Smooth muscle cell of the pulmonary artery (primary cell): Measurements from ENCODE around the gene OR6Y1. TPM values are rescaled to one million over a fixed set of nuclear protein-coding genes. Genes with fewer than 3 reads are reported as not detected.

ENCODE experiments used
- total RNA-seq: library from RNA; depleted of rRNA; stranded (reverse); fragments of >200 nt; gene quantifications from 2 replicates; pipeline ENCODE4 v1.2.3, GENCODE V29; 2014

The OR6Y1 gene
- not detected in 2 replicates for total RNA-seq

GRCh38 chr1:158554352-158554751, at the start of gene OR6Y1:
OR6Y1 (minus strand) TSS chr1:158554405; CDS start chr1:158548105, 6,300 bp downstream.

GRCh38 chr1:158579733-158580132, 25.5 kb upstream of the OR6Y1 start, which contains the start of gene OR10X1:
OR10X1 (minus strand) TSS chr1:158579899; CDS start chr1:158579899, 0 bp downstream.

GRCh38 chr1:158570480-158570879, 16.3 kb upstream of the OR6Y1 start, which contains the start of gene OR6P1:
OR6P1 (minus strand) TSS chr1:158570580; CDS start chr1:158563604, 6,976 bp downstream.

Other genes starting within 250 kb of the OR6Y1 start
- gene CD1B, start 222.9 kb downstream of the OR6Y1 start, total RNA-seq: not detected in 2 replicates
- gene CD1E, start 200.5 kb downstream of the OR6Y1 start, total RNA-seq: not detected in 2 replicates
- not detected in 2 replicates for gene OR10T2, start 154.9 kb downstream of the OR6Y1 start, total RNA-seq
- gene OR10K2, start 128.2 kb downstream of the OR6Y1 start, total RNA-seq: not detected in 2 replicates
- gene OR10K1, start 92.6 kb downstream of the OR6Y1 start, total RNA-seq: not detected in 2 replicates
- gene OR10R2, start 82.2 kb downstream of the OR6Y1 start, total RNA-seq: not detected in 2 replicates
- gene OR6P1, start 16.2 kb upstream of the OR6Y1 start, total RNA-seq: not detected in 2 replicates
- gene OR10X1, start 25.5 kb upstream of the OR6Y1 start, total RNA-seq: not detected in 2 replicates
- gene OR10Z1, start 50.9 kb upstream of the OR6Y1 start, total RNA-seq: not detected in 2 replicates
- under 0.01 and 0.10 TPM in 2 replicates for gene SPTA1, start 132.3 kb upstream of the OR6Y1 start, total RNA-seq
- not detected in 2 replicates for gene OR6K2, start 146.2 kb upstream of the OR6Y1 start, total RNA-seq
- not detected in 2 replicates for gene OR6K3, start 166.3 kb upstream of the OR6Y1 start, total RNA-seq
- gene OR6K6, start 200.3 kb upstream of the OR6Y1 start, total RNA-seq: not detected in 2 replicates
- gene OR6N1, start 217.8 kb upstream of the OR6Y1 start, total RNA-seq: not detected in 2 replicates
- gene OR6N2, start 226.8 kb upstream of the OR6Y1 start, total RNA-seq: not detected in 2 replicates